OCI-LY7 (cell line): ENCODE results near the gene FGB. TPM values are rescaled to one million over a fixed set of nuclear protein-coding genes. Genes with fewer than 3 reads are reported as not detected.

ENCODE experiments used
- BruUV-seq: library from RNA; stranded (reverse); fragments of 400-500 nt; replicated peaks from 2 replicates; lab custom pipeline; 2021; lab: Mats Ljungman, UMichigan
- CTCF ChIA-PET: fragments of 300-600 bp; sonication (Branson Sonifier 250); formaldehyde crosslinking; loops from one replicate; lab custom pipeline; 2022; ENCODE audit warnings: antibody characterized with exemption; ENCODE audit not compliant: unreplicated experiment; lab: Charles Lee
- POLR2A ChIA-PET: fragments of 300-600 bp; sonication (Branson Sonifier 250); formaldehyde crosslinking; loops from one replicate; lab custom pipeline; 2022; ENCODE audit warnings: antibody characterized with exemption; lab: Charles Lee
- DNase-seq: peaks from one replicate; pipeline ENCODE4 v3.0.0-alpha.2; 2015; ENCODE audit warnings: low spot score
- H2AFZ ChIP-seq: fragments of 200-600 bp; sonication (generic), shearing (Covaris generic); 2 replicates; pipeline ENCODE4 v1.6.1; 2014; ENCODE audit warnings: mild to moderate bottlenecking, antibody characterized with exemption, low read length, moderate library complexity
- H3K27ac ChIP-seq: fragments of 200-600 bp; sonication (generic); 2 replicates; pipeline ENCODE4 v1.5.1; 2014; ENCODE audit warnings: mixed run types, low read depth, mild to moderate bottlenecking, moderate library complexity, low read length, inconsistent platforms; ENCODE audit not compliant: poor library complexity, severe bottlenecking
- H3K36me3 ChIP-seq: fragments of 200-600 bp; sonication (generic); 2 replicates; pipeline ENCODE4 v1.6.1; 2014; ENCODE audit warnings: mild to moderate bottlenecking, antibody characterized with exemption, low read length, moderate library complexity, mixed read lengths; ENCODE audit not compliant: insufficient read depth
- H3K4me1 ChIP-seq: fragments of 200-600 bp; sonication (generic); 2 replicates; pipeline ENCODE4 v1.5.1; 2014; ENCODE audit warnings: mild to moderate bottlenecking, low read length; ENCODE audit not compliant: insufficient read depth, poor library complexity, severe bottlenecking
- H3K4me2 ChIP-seq: fragments of 200-600 bp; sonication (generic); 2 replicates; pipeline ENCODE4 v1.6.1; 2014; ENCODE audit warnings: mild to moderate bottlenecking, low read length
- H3K4me3 ChIP-seq: fragments of 200-600 bp; sonication (generic); 2 replicates; pipeline ENCODE4 v1.5.1; 2014; ENCODE audit warnings: mild to moderate bottlenecking, low read depth, low read length; ENCODE audit not compliant: poor library complexity, severe bottlenecking
- H3K79me2 ChIP-seq: fragments of 200-600 bp; sonication (generic); 2 replicates; pipeline ENCODE4 v1.6.1; 2016; ENCODE audit warnings: low read depth, mild to moderate bottlenecking, low read length, moderate library complexity, mixed read lengths; ENCODE audit not compliant: insufficient read depth
- H3K9me2 ChIP-seq: fragments of 200-600 bp; sonication (generic); 2 replicates; pipeline ENCODE4 v1.6.1; 2016; ENCODE audit warnings: mild to moderate bottlenecking, low read length, mixed read lengths; ENCODE audit not compliant: insufficient read depth
- H3K9me3 ChIP-seq: fragments of 200-600 bp; sonication (generic); 2 replicates; pipeline ENCODE4 v1.6.1; 2014; ENCODE audit warnings: mild to moderate bottlenecking, mixed run types, low read length, mixed read lengths
- H4K20me1 ChIP-seq: fragments of 200-600 bp; sonication (generic); 2 replicates; pipeline ENCODE4 v1.6.1; 2014; ENCODE audit warnings: mild to moderate bottlenecking, antibody characterized with exemption, low read length, moderate library complexity, mixed read lengths; ENCODE audit not compliant: insufficient read depth
- CTCF ChIP-seq: fragments of 200-600 bp; sonication (generic); conservative IDR thresholded peaks from 2 replicates; pipeline ENCODE4 v1.5.1; 2014; ENCODE audit warnings: mild to moderate bottlenecking, antibody characterized with exemption, low read length, moderate library complexity, mixed read lengths
- EZH2phosphoT487 ChIP-seq: fragments of 200-600 bp; sonication (generic); IDR thresholded peaks from 2 replicates; pipeline ENCODE4 v1.6.1; 2018; ENCODE audit warnings: low read depth, borderline replicate concordance, mild to moderate bottlenecking, mixed run types, antibody characterized with exemption, low read length, moderate library complexity, mixed read lengths
- intact Hi-C: fragments of 100-400 bp; cut with micrococcal nuclease; formaldehyde crosslinking; loops from one replicate; pipeline ENCODE4 v1.10.0; 2022; ENCODE audit not compliant: unreplicated experiment
- total RNA-seq, 2 experiments: library from RNA; depleted of rRNA in 1 of 2; stranded (reverse); fragments of >200 nt in 1 of 2; shearing (Covaris generic) in 1 of 2; gene quantifications; 2 replicates each; pipeline ENCODE4 v1.2.3, GENCODE V29; 2014 to 2022

FGB gene
- total RNA-seq, 2 experiments from 2014 or later = not detected

DNA sequence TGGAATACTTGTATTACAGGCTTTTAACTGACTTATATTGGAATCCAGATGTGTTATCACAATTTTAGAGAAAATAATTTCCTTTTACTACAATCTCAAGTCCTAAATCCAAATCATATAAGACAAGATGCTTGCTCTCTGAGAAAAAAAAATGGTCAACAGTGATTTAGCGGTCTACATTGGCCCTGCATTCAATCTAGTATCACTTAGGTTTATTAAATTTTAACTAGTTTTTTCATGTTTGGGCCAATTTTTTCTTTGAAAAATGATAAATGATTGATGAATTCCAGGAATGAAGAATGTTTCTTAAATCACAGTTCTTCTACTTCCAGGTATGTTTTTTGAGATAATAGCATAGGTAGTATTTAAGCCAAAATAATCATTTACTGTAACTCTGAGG is 52.4 kb downstream of the FGB start:
- TF ChIP-seq CTCF = no peak
- Histone ChIP-seq H3K9me3 (no peaks in the 10 kb centered on the region), H3K79me2 (no peaks in the 10 kb centered on the region), H3K36me3 (no peaks in the 10 kb centered on the region), H3K4me2 (no peak overlapping the region), H3K4me3 (no peak overlapping the region), H3K4me1 (peaks cover 9% of the 10 kb centered on the region), H4K20me1 (no peaks in the 10 kb centered on the region), H3K9me2 (no peaks in the 10 kb centered on the region), H2AFZ (no peak overlapping the region), H3K27ac (no peak overlapping the region)
- intact Hi-C loops = no loop called here
- ChIA-PET POLR2A (interaction anchor here (2.4 kb wide), 1 partner anchor 27 kb away, joined by 7 read pairs; no protein-coding TSS in a partner anchor), CTCF (no interaction called here)
- DNase-seq = no peak
- BruUV-seq = no TSS peak

GRCh38 chr4:154616287-154616686 is 53.5 kb downstream of the FGB start:
- no peak for DNase-seq
- peak overlapping the region; percentile 81; the same call in 1 of the 2 replicates for H2AFZ ChIP-seq
- no peaks in the 10 kb centered on the region for H3K9me3 ChIP-seq
- H3K36me3 ChIP-seq = no peaks in the 10 kb centered on the region
- no peaks in the 10 kb centered on the region for H4K20me1 ChIP-seq
- ChIA-PET CTCF (no interaction called here), POLR2A (interaction anchor here (0.6 to 1.6 kb wide), 4 partner anchors 51 to 67 kb away, joined by 3 read pairs; partner anchors contain the start of gene PLRG1)
- BruUV-seq = no TSS peak
- H3K27ac ChIP-seq = no peak overlapping the region
- no peaks in the 10 kb centered on the region for H3K79me2 ChIP-seq
- H3K4me3 ChIP-seq = no peak overlapping the region
- intact Hi-C loops = no loop called here
- TF ChIP-seq EZH2phosphoT487 (no peak), CTCF (no peak)
- peaks cover 9% of the 10 kb centered on the region for H3K4me1 ChIP-seq
- H3K4me2 ChIP-seq = peak overlapping the region; percentile 47
- no peaks in the 10 kb centered on the region for H3K9me2 ChIP-seq

- no TSS peak for BruUV-seq
- Histone ChIP-seq H3K9me3 (no peaks in the 10 kb centered on the region), H3K4me3 (no peak overlapping the region), H3K79me2 (no peaks in the 10 kb centered on the region), H3K36me3 (no peaks in the 10 kb centered on the region), H3K4me1 (peaks cover 9% of the 10 kb centered on the region), H4K20me1 (no peaks in the 10 kb centered on the region), H3K4me2 (peak overlapping the region; percentile 47), H2AFZ (peak overlapping the region; percentile 81; the same call in 1 of the 2 replicates), H3K9me2 (no peaks in the 10 kb centered on the region), H3K27ac (no peak overlapping the region)
- TF ChIP-seq CTCF (no peak), EZH2phosphoT487 (no peak)
- POLR2A ChIA-PET = interaction anchor here (0.7 to 1.6 kb wide), 3 partner anchors 55 to 68 kb away, joined by 3 read pairs; partner anchors contain the start of gene PLRG1
- intact Hi-C loops = no loop called here
- peak; percentile 35 for DNase-seq
- CTCF ChIA-PET = no interaction called here
Observed at GRCh38 chr4:154616731-154617130, 53.9 kb downstream of the FGB start.
